K562 (cell line): ENCODE measurements around the gene C22orf39. TPM values are rescaled to one million over a fixed set of nuclear protein-coding genes. Genes with fewer than 3 reads are reported as not detected.

Source experiments
- ATAC-seq: fragments of 200-7000 bp; cut with Tn5 transposase; 3 replicates; pipeline ENCODE4 v1.9.1; 2020; ENCODE audit warnings: moderate library complexity
- BruUV-seq: library from RNA; stranded (reverse); fragments of 400-500 nt; replicated peaks from 2 replicates; lab custom pipeline; 2021; lab: Mats Ljungman, UMichigan
- CTCF ChIA-PET: fragments of 300-600 bp; formaldehyde crosslinking; extraction: SDS; loops from one replicate; lab custom pipeline; 2021; ENCODE audit warnings: low intra/inter-chr PET ratio; lab: Yijun Ruan, JAX
- POLR2A ChIA-PET: fragments of 300-600, 350-650 bp; sonication (Branson Sonifier 250); formaldehyde crosslinking; extraction: SDS; loops from one replicate; lab custom pipeline; 2021; ENCODE audit warnings: antibody characterized with exemption, inconsistent platforms; lab: Yijun Ruan, JAX
- DNase-seq, 4 experiments: peaks; one replicate each; pipeline versions ENCODE4 v3.0.0 to v3.0.0-alpha.2; 2011 to 2018; ENCODE audit warnings: low spot score in 3 of 4, mixed read lengths in 3 of 4; ENCODE audit errors: extremely low read depth in 1 of 4
- FAIRE-seq: peaks from 2 replicates; lab custom pipeline; 2011; peaks lifted over from hg19 to GRCh38; lab: Jason Lieb, UNC
- H2AFZ ChIP-seq: 2 replicates; pipeline ENCODE4 v1.6.0; 2011; ENCODE audit warnings: low read depth, low read length, control low read depth, inconsistent platforms
- H3K27ac ChIP-seq: fragments of 200-600 bp; 3 replicates; pipeline ENCODE4 v1.8.0; 2011; ENCODE audit warnings: low read depth, mild to moderate bottlenecking, control low read depth, inconsistent platforms, low read length, moderate library complexity, mixed read lengths; ENCODE audit errors: extremely low read depth
- H3K27me3 ChIP-seq, 2 experiments: fragments of 300-600 bp in 1 of 2; 2 replicates in 1 of 2; 3 replicates in 1 of 2; pipeline versions ENCODE4 v1.6.0 to v1.8.0; 2011; ENCODE audit warnings: inconsistent platforms in 2 of 2, low read length in 2 of 2, mild to moderate bottlenecking in 1 of 2, mixed read lengths in 1 of 2, moderate library complexity in 1 of 2; ENCODE audit not compliant: control insufficient read depth in 2 of 2, insufficient read depth in 2 of 2
- H3K36me3 ChIP-seq: fragments of 300-600 bp; 3 replicates; pipeline ENCODE4 v1.8.0; 2011; ENCODE audit warnings: mild to moderate bottlenecking, low read length, inconsistent platforms; ENCODE audit not compliant: control insufficient read depth, insufficient read depth
- H3K4me1 ChIP-seq, 2 experiments: fragments of 200-600 bp in 1 of 2; replicated peaks in 1 of 2; 2 replicates in 1 of 2; 3 replicates in 1 of 2; pipeline versions ENCODE4 v1.5.1 to v1.8.0; 2011; ENCODE audit warnings: inconsistent platforms in 2 of 2, low read length in 2 of 2, mild to moderate bottlenecking in 1 of 2, mixed read lengths in 1 of 2, moderate library complexity in 1 of 2; ENCODE audit not compliant: control insufficient read depth in 2 of 2, insufficient read depth in 2 of 2
- H3K4me2 ChIP-seq: 2 replicates; pipeline ENCODE4 v1.6.1; 2011; ENCODE audit warnings: low read length, control low read depth, inconsistent platforms, mixed read lengths; ENCODE audit not compliant: insufficient read depth
- H3K4me3 ChIP-seq: fragments of 200-600 bp; sonication (generic), shearing (Covaris generic); 2 replicates; pipeline ENCODE4 v1.5.1; 2016; ENCODE audit warnings: control low read depth, inconsistent platforms
- H3K79me2 ChIP-seq: fragments of 200-600 bp; 3 replicates; pipeline ENCODE4 v1.8.0; 2011; ENCODE audit warnings: low read length, inconsistent platforms; ENCODE audit not compliant: control insufficient read depth, insufficient read depth
- H3K9ac ChIP-seq, 2 experiments: 2 replicates each; pipeline versions ENCODE4 v1.6.0 to v1.6.1; 2011; ENCODE audit warnings: low read depth in 2 of 2, low read length in 2 of 2, control low read depth in 1 of 2, inconsistent platforms in 1 of 2, mild to moderate bottlenecking in 1 of 2, mixed read lengths in 1 of 2; ENCODE audit not compliant: insufficient read depth in 1 of 2
- H3K9me1 ChIP-seq: one replicate; pipeline ENCODE4 v1.6.0; 2011; ENCODE audit warnings: inconsistent platforms, mild to moderate bottlenecking, low read length, moderate library complexity; ENCODE audit not compliant: control insufficient read depth, insufficient read depth
- H3K9me3 ChIP-seq: replicated peaks from 2 replicates; pipeline ENCODE4 v1.5.1; 2011; ENCODE audit warnings: low read depth, low read length, inconsistent platforms; ENCODE audit not compliant: control insufficient read depth, insufficient read depth
- H4K20me1 ChIP-seq: replicated peaks from 2 replicates; pipeline ENCODE4 v1.6.1; 2011; ENCODE audit warnings: low read length, inconsistent platforms, mixed read lengths; ENCODE audit not compliant: control insufficient read depth, insufficient read depth
- BDP1 ChIP-seq: IDR thresholded peaks from 3 replicates; pipeline ENCODE4 v1.6.1; 2011; ENCODE audit not compliant: insufficient read length, insufficient read depth
- CTCF ChIP-seq, 3 experiments: IDR thresholded peaks in 2 of 3; conservative IDR thresholded peaks in 1 of 3; 2 replicates each; pipeline ENCODE4 v1.5.1; 2011 to 2012; ENCODE audit warnings: low read length in 3 of 3, mild to moderate bottlenecking in 3 of 3, control low read depth in 2 of 3, improper control_type of control experiment in 1 of 3, inconsistent platforms in 1 of 3, low read depth in 1 of 3, mixed read lengths in 1 of 3, moderate library complexity in 1 of 3; ENCODE audit not compliant: insufficient read depth in 2 of 3
- HNRNPLL ChIP-seq: fragments of 200-400 bp; formaldehyde crosslinking; IDR thresholded peaks from 2 replicates; pipeline ENCODE4 v1.6.1; 2017; ENCODE audit warnings: low read length, low read depth, mild to moderate bottlenecking; ENCODE audit not compliant: poor library complexity, severe bottlenecking
- L3MBTL2 ChIP-seq: fragments of 450-650 bp; IDR thresholded peaks from 2 replicates; pipeline ENCODE4 v1.6.1; 2016; ENCODE audit warnings: mild to moderate bottlenecking, moderate library complexity
- OTX1 ChIP-seq: fragments of 450-650 bp; formaldehyde crosslinking; IDR thresholded peaks from 2 replicates; pipeline ENCODE4 v1.4.0; 2022; ENCODE audit warnings: mild to moderate bottlenecking
- RBFOX2 ChIP-seq: fragments of 200-400 bp; formaldehyde crosslinking; IDR thresholded peaks from 2 replicates; pipeline ENCODE4 v1.6.1; 2017; ENCODE audit warnings: low read depth, mild to moderate bottlenecking, low read length, moderate library complexity
- SETDB1 ChIP-seq: IDR thresholded peaks from one replicate; pipeline ENCODE4 v1.6.1; 2012; ENCODE audit warnings: low read length, control low read depth, inconsistent platforms
- SMC3 ChIP-seq: conservative IDR thresholded peaks from 2 replicates; pipeline ENCODE4 v1.6.1; 2011; ENCODE audit warnings: low read depth, low read length, improper control_type of control experiment; ENCODE audit not compliant: insufficient read depth
- YY1 ChIP-seq, 3 experiments: IDR thresholded peaks; 2 replicates each; pipeline ENCODE4 v1.6.1; 2011; ENCODE audit warnings: low read length in 2 of 3, mild to moderate bottlenecking in 2 of 3, moderate library complexity in 2 of 3, borderline replicate concordance in 1 of 3, control low read depth in 1 of 3, low read depth in 1 of 3; ENCODE audit not compliant: insufficient read depth in 3 of 3, insufficient replicate concordance in 2 of 3, control insufficient read depth in 1 of 3, insufficient read length in 1 of 3; ENCODE audit errors: extremely low read depth in 1 of 3
- ZNF121 ChIP-seq: sonication (generic); formaldehyde crosslinking; conservative IDR thresholded peaks from 2 replicates; pipeline ENCODE4 v1.8.0; 2022; ENCODE audit warnings: missing genetic modification reagents
- ZNF707 ChIP-seq: fragments of 250-450 bp; sonication (Bioruptor Pico); conservative IDR thresholded peaks from 2 replicates; pipeline ENCODE4 v1.8.0; 2022; ENCODE audit warnings: inconsistent platforms, mild to moderate bottlenecking, moderate library complexity
- WGBS: fragments of 100-300 bp; shearing (Covaris generic); methylation state at CpG from one replicate; pipeline ENCODE4 v1.1.6; 2016; ENCODE audit warnings: low coverage, mixed read lengths; ENCODE audit not compliant: insufficient coverage; ENCODE audit errors: missing lambda C conversion rate; 5-methylcytosine and 5-hydroxymethylcytosine counted together
- in situ Hi-C: fragments of 300-500 bp; cut with MboI; formaldehyde crosslinking; loops from 4 replicates; pipeline ENCODE4 v1.15.0; 2018; ENCODE audit warnings: inconsistent platforms, mixed read lengths
- intact Hi-C: fragments of 100-400 bp; cut with micrococcal nuclease; formaldehyde crosslinking; loops from 2 replicates; pipeline ENCODE4 v1.14.2; 2022
- polyA plus RNA-seq, 8 experiments: library from polyadenylated mRNA; depleted of rRNA in 4 of 8; stranded (reverse) in 5 of 8; unstranded in 3 of 8; fragments of >200 nt; fragmentation: Nextera tagmentation in 2 of 8; fragmentation: Illumina TruSeq in 1 of 8; extraction: Ambion mirVana in 2 of 8; extraction: Trizol in 1 of 8; gene quantifications; 2 replicates each; pipeline versions ENCODE4 v1.2.1 to v1.2.3, GENCODE V29; 2011 to 2014; ENCODE audit warnings: inconsistent platforms in 1 of 8, missing spikeins in 1 of 8
- total RNA-seq, 7 experiments: library from RNA; depleted of rRNA in 6 of 7; stranded (reverse); fragments of >200 nt in 6 of 7; fragmentation: Illumina TruSeq in 2 of 7; extraction: Trizol in 2 of 7; gene quantifications; 2 replicates each; pipeline versions ENCODE4 v1.2.1 to v1.2.3, GENCODE V29; 2011 to 2021; ENCODE audit warnings: low replicate concordance in 1 of 7
- TF ChIP-seq, protein P1 (sequence below): fragments of 450-650 bp; IDR thresholded peaks from 2 replicates; pipeline ENCODE4 v1.6.1; 2017; ENCODE audit warnings: antibody characterized with exemption
- TF ChIP-seq, protein P2 (sequence below): sonication (generic); formaldehyde crosslinking; IDR thresholded peaks from 2 replicates; pipeline ENCODE4 v1.8.0; 2022; ENCODE audit warnings: mild to moderate bottlenecking, missing genetic modification reagents
- TF ChIP-seq, protein P3 (sequence below): sonication (generic); formaldehyde crosslinking; IDR thresholded peaks from 2 replicates; pipeline ENCODE4 v1.8.1; 2023; ENCODE audit warnings: mild to moderate bottlenecking, missing genetic modification reagents

Gene C22orf39
- total and polyA plus RNA-seq, 9 of the 15 experiments (the other 6 are each of a cell fraction or from before 2014, with no cell fraction given) = 20.4 to 139 (median 66.8) TPM

DNA sequence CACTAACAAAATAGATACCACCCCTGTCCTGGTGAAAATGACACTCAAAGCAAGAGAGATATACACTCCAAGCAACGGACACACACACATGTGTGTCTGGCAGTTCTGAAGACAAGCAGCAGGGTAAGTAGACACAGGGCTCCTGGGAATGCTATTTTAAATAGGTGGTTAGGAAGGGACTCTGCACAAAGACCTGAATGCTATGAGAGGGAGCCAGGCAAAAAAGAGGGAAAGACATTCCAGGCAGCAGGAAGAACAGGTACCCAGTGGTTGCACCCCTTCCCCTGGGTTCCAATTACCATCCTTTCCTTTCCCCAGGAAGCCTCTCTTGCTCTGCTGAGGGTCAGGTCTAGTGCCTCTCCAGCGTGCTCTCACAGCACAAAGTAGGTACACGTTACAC is 28.5 kb upstream of the C22orf39 start (continued):
- TF ChIP-seq, protein P1, sequence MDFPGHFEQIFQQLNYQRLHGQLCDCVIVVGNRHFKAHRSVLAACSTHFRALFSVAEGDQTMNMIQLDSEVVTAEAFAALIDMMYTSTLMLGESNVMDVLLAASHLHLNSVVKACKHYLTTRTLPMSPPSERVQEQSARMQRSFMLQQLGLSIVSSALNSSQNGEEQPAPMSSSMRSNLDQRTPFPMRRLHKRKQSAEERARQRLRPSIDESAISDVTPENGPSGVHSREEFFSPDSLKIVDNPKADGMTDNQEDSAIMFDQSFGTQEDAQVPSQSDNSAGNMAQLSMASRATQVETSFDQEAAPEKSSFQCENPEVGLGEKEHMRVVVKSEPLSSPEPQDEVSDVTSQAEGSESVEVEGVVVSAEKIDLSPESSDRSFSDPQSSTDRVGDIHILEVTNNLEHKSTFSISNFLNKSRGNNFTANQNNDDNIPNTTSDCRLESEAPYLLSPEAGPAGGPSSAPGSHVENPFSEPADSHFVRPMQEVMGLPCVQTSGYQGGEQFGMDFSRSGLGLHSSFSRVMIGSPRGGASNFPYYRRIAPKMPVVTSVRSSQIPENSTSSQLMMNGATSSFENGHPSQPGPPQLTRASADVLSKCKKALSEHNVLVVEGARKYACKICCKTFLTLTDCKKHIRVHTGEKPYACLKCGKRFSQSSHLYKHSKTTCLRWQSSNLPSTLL = no peak
- TF ChIP-seq, protein P2, sequence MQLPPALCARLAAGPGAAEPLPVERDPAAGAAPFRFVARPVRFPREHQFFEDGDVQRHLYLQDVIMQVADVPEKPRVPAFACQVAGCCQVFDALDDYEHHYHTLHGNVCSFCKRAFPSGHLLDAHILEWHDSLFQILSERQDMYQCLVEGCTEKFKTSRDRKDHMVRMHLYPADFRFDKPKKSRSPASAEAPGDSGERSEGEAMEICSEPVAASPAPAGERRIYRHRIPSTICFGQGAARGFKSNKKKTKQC = no peak
- TF ChIP-seq RBFOX2 (peak; percentile 28; the same call in 1 of the 2 replicates), L3MBTL2 (no peak), ZNF707 (0 out of 2 replicates have a peak, but pooled peaks have one; percentile 10), ZNF121 (CRISPR knock-in tag) (no peak), OTX1 (CRISPR knock-in tag) (no peak), SETDB1 (peak; percentile 76)
- TF ChIP-seq, all 486 proteins: peak for 5

GRCh38 chr22:19473578-19473977 is 26.1 kb upstream of the C22orf39 start:
- ATAC-seq (peak; percentile 47), FAIRE-seq (no peak), DNase-seq (peak in 1 of 4 experiments; percentile 38)
- BruUV-seq = no TSS peak
- CTCF ChIA-PET = interaction anchor here (0.8 to 1.9 kb wide), 2 partner anchors 159 to 174 kb away, joined by 3 to 4 read pairs; no protein-coding TSS in a partner anchor
- Histone ChIP-seq H3K9me1 (peaks cover 5% of the 10 kb centered on the region), H3K4me2 (no peak overlapping the region), H3K27me3 (no peaks in the 10 kb centered on the region), H4K20me1 (peaks cover 60% of the 10 kb centered on the region), H2AFZ (no peak overlapping the region), H3K36me3 (peaks cover 85% of the 10 kb centered on the region), H3K9me3 (no peaks in the 10 kb centered on the region), H3K27ac (no peak overlapping the region), H3K4me1 (peaks cover 0 to 8% of the 10 kb centered on the region in 2 experiments; a peak in 3 of 5 replicates), H3K79me2 (peaks cover 58% of the 10 kb centered on the region), H3K9ac (no peak overlapping the region), H3K4me3 (no peak overlapping the region)
- POLR2A ChIA-PET = interaction anchor here (0.6 to 3.5 kb wide), 14 partner anchors 10 to 636 kb away, joined by 3 to 45 read pairs (median 4); no protein-coding TSS in a partner anchor
- intact Hi-C loops = no loop called here
- WGBS = 90% methylated on average over 3 of the region's 3 CpGs
- TF ChIP-seq HNRNPLL (peak; percentile 3), CTCF (IDR thresholded peaks at IDR 0.05 in 2 of 3, conservative IDR thresholded peaks at IDR 0.05 in 1 of 3; ENCODE audit: insufficient read depth in 2 of 3, low read depth in 1 of 3, low read length in 3 of 3) (peak; percentile 50 to 55 (median 54); a peak in 5 of 6 replicates), YY1 (IDR thresholded peaks at IDR 0.05; ENCODE audit: borderline replicate concordance in 1 of 3, control insufficient read depth in 1 of 3, extremely low read depth in 1 of 3, insufficient read depth in 3 of 3, insufficient read length in 1 of 3, insufficient replicate concordance in 2 of 3, low read depth in 1 of 3, low read length in 2 of 3) (no peak), SMC3 (peak; percentile 26; the same call in 1 of the 2 replicates), BDP1 (no peak)
- TF ChIP-seq, protein P3, sequence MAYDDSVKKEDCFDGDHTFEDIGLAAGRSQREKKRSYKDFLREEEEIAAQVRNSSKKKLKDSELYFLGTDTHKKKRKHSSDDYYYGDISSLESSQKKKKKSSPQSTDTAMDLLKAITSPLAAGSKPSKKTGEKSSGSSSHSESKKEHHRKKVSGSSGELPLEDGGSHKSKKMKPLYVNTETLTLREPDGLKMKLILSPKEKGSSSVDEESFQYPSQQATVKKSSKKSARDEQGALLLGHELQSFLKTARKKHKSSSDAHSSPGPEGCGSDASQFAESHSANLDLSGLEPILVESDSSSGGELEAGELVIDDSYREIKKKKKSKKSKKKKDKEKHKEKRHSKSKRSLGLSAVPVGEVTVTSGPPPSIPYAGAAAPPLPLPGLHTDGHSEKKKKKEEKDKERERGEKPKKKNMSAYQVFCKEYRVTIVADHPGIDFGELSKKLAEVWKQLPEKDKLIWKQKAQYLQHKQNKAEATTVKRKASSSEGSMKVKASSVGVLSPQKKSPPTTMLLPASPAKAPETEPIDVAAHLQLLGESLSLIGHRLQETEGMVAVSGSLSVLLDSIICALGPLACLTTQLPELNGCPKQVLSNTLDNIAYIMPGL = peak; percentile 83; the same call in 1 of the 2 replicates
- in situ Hi-C loops = no loop called here
